Neural progenitor cell (in vitro differentiated cells): ENCODE data around the gene CORO7.

Experiments
- EZH2 ChIP-seq: fragments of 200-600 bp; sonication (generic); IDR thresholded peaks from 2 replicates; pipeline ENCODE4 v1.6.1; 2017; ENCODE audit warnings: antibody characterized with exemption, mild to moderate bottlenecking, moderate library complexity
- EZH2phosphoT487 ChIP-seq: fragments of 200-600 bp; sonication (generic); IDR thresholded peaks from 2 replicates; pipeline ENCODE4 v1.6.1; 2017; ENCODE audit warnings: antibody characterized with exemption
- TF ChIP-seq, protein P1 (sequence below): fragments of 200-600 bp; sonication (generic); IDR thresholded peaks from 2 replicates; pipeline ENCODE4 v1.5.1; 2017; ENCODE audit warnings: antibody characterized with exemption, mild to moderate bottlenecking

DNA sequence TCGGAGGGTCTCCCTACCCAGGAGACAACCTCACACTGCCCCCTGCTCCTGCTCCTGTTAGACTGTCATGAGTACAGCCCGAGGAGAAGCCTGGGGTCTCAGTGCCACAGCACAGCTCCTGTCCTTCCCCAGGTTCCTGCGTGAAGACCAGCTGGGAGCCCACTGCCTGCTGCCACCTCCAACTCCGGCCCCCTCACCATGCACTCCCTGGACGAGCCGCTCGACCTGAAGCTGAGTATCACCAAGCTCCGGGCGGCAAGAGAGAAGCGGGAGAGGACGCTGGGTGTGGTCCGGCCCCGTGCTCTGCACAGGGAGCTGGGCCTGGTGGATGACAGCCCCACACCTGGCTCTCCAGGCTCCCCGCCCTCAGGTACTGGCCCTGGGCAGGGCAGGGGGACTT, 84.3 kb downstream of the CORO7 start:
- TF ChIP-seq, protein P1, sequence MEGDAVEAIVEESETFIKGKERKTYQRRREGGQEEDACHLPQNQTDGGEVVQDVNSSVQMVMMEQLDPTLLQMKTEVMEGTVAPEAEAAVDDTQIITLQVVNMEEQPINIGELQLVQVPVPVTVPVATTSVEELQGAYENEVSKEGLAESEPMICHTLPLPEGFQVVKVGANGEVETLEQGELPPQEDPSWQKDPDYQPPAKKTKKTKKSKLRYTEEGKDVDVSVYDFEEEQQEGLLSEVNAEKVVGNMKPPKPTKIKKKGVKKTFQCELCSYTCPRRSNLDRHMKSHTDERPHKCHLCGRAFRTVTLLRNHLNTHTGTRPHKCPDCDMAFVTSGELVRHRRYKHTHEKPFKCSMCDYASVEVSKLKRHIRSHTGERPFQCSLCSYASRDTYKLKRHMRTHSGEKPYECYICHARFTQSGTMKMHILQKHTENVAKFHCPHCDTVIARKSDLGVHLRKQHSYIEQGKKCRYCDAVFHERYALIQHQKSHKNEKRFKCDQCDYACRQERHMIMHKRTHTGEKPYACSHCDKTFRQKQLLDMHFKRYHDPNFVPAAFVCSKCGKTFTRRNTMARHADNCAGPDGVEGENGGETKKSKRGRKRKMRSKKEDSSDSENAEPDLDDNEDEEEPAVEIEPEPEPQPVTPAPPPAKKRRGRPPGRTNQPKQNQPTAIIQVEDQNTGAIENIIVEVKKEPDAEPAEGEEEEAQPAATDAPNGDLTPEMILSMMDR: no peak
- TF ChIP-seq EZH2 (no peak), EZH2phosphoT487 (no peak)
